SK-N-SH (cell line): ENCODE measurements around the gene CRACR2A. TPM values are rescaled to one million over a fixed set of nuclear protein-coding genes. Genes with fewer than 3 reads are reported as not detected.

ENCODE experiments used
- CTCF ChIA-PET: fragments of 300-600, 350-600 bp; formaldehyde crosslinking; extraction: SDS; loops from one replicate; lab custom pipeline; 2021; lab: Yijun Ruan, JAX
- POLR2A ChIA-PET: fragments of 350-600 bp; sonication (Branson Sonifier 250); formaldehyde crosslinking; extraction: SDS; loops from one replicate; lab custom pipeline; 2020; ENCODE audit warnings: antibody characterized with exemption, inconsistent platforms; lab: Yijun Ruan, JAX
- DNase-seq: peaks from one replicate; pipeline ENCODE4 v3.0.0; 2012
- H2AFZ ChIP-seq: fragments of 200-600 bp; sonication (generic); 2 replicates; pipeline ENCODE4 v1.8.1; 2016; ENCODE audit warnings: antibody characterized with exemption, mild to moderate bottlenecking, low read depth
- H3F3A ChIP-seq: fragments of 200-600 bp; sonication (generic); replicated peaks from 2 replicates; pipeline ENCODE3; 2016; ENCODE audit warnings: antibody characterized with exemption, mild to moderate bottlenecking; ENCODE audit not compliant: insufficient read depth
- H3K27ac ChIP-seq, 2 experiments: fragments of 200-500 bp in 1 of 2; fragments of 200-600 bp in 1 of 2; sonication (Bioruptor generic) in 1 of 2; sonication (generic), shearing (Covaris generic) in 1 of 2; 2 replicates each; pipeline versions ENCODE4 v1.5.1 to v1.6.1; 2014 to 2016; ENCODE audit warnings: low read depth in 2 of 2, inconsistent platforms in 1 of 2, low read length in 1 of 2, mild to moderate bottlenecking in 1 of 2, mixed read lengths in 1 of 2
- H3K27me3 ChIP-seq: fragments of 200-600 bp; sonication (generic), shearing (Covaris generic); 2 replicates; pipeline ENCODE4 v1.6.1; 2016; ENCODE audit warnings: mixed run types; ENCODE audit not compliant: insufficient read depth
- H3K36me3 ChIP-seq, 2 experiments: fragments of 200-500 bp in 1 of 2; fragments of 200-600 bp in 1 of 2; sonication (Bioruptor generic) in 1 of 2; sonication (generic) in 1 of 2; replicated peaks in 1 of 2; 2 replicates each; pipeline versions ENCODE3 to v1.5.1; 2014 to 2016; ENCODE audit warnings: low read length in 1 of 2, mild to moderate bottlenecking in 1 of 2; ENCODE audit not compliant: insufficient read depth in 2 of 2, control insufficient read depth in 1 of 2
- H3K4me1 ChIP-seq, 2 experiments: fragments of 200-500 bp in 1 of 2; fragments of 200-600 bp in 1 of 2; sonication (Bioruptor generic) in 1 of 2; sonication (generic), shearing (Covaris generic) in 1 of 2; 2 replicates each; pipeline versions ENCODE4 v1.5.1 to v1.6.1; 2014 to 2016; ENCODE audit warnings: low read depth in 1 of 2, low read length in 1 of 2, mixed run types in 1 of 2; ENCODE audit not compliant: insufficient read depth in 2 of 2, control insufficient read depth in 1 of 2
- H3K4me2 ChIP-seq: fragments of 200-600 bp; sonication (generic), shearing (Covaris generic); 2 replicates; pipeline ENCODE4 v1.6.1; 2017; ENCODE audit warnings: mixed run types
- H3K4me3 ChIP-seq, 2 experiments: fragments of 200-500 bp in 1 of 2; fragments of 200-600 bp in 1 of 2; sonication (Bioruptor generic) in 1 of 2; sonication (generic), shearing (Covaris generic) in 1 of 2; 2 replicates each; pipeline versions ENCODE4 v1.5.1 to v1.8.1; 2014 to 2016; ENCODE audit warnings: low read depth in 2 of 2, inconsistent platforms in 1 of 2, low read length in 1 of 2, mild to moderate bottlenecking in 1 of 2, mixed read lengths in 1 of 2, moderate library complexity in 1 of 2
- H3K79me2 ChIP-seq: fragments of 200-600 bp; sonication (generic); 2 replicates; pipeline ENCODE4 v1.8.1; 2017; ENCODE audit warnings: mild to moderate bottlenecking; ENCODE audit not compliant: insufficient read depth
- H3K9ac ChIP-seq: fragments of 200-600 bp; sonication (generic); 2 replicates; pipeline ENCODE4 v1.6.1; 2017; ENCODE audit warnings: mixed run types
- H3K9me2 ChIP-seq: fragments of 200-600 bp; sonication (generic); 2 replicates; pipeline ENCODE4 v1.6.1; 2017; ENCODE audit warnings: mixed run types
- H3K9me3 ChIP-seq: fragments of 200-600 bp; sonication (generic); 2 replicates; pipeline ENCODE4 v1.6.1; 2017; ENCODE audit warnings: mixed run types, mild to moderate bottlenecking, moderate library complexity
- H4K20me1 ChIP-seq: fragments of 200-600 bp; sonication (generic); 2 replicates; pipeline ENCODE4 v1.6.1; 2017; ENCODE audit warnings: mild to moderate bottlenecking, mixed run types; ENCODE audit not compliant: insufficient read depth
- CTCF ChIP-seq: fragments of 200-600 bp; sonication (generic); IDR thresholded peaks from 2 replicates; pipeline ENCODE4 v1.6.1; 2017; ENCODE audit warnings: antibody characterized with exemption, mild to moderate bottlenecking, moderate library complexity
- ELF1 ChIP-seq: IDR thresholded peaks from 2 replicates; pipeline ENCODE4 v1.4.0; 2012
- EZH2phosphoT487 ChIP-seq: fragments of 200-600 bp; sonication (generic); IDR thresholded peaks from 2 replicates; pipeline ENCODE4 v1.6.1; 2017; ENCODE audit warnings: low read depth, mixed run types, mild to moderate bottlenecking, antibody characterized with exemption, moderate library complexity, borderline replicate concordance
- FOXM1 ChIP-seq: IDR thresholded peaks from 2 replicates; pipeline ENCODE4 v1.4.0; 2012; ENCODE audit warnings: low read depth, mild to moderate bottlenecking
- GABPA ChIP-seq: IDR thresholded peaks from 2 replicates; pipeline ENCODE4 v1.4.0; 2012; ENCODE audit warnings: low read depth, mild to moderate bottlenecking
- IRF3 ChIP-seq: fragments of 150-350 bp; IDR thresholded peaks from 2 replicates; pipeline ENCODE4 v1.6.1; 2016; ENCODE audit warnings: mild to moderate bottlenecking, low read depth, low read length
- JUND ChIP-seq: IDR thresholded peaks from 2 replicates; pipeline ENCODE4 v1.4.0; 2012
- MAX ChIP-seq: IDR thresholded peaks from 2 replicates; pipeline ENCODE4 v1.4.0; 2012; ENCODE audit warnings: low read depth
- RAD21 ChIP-seq: IDR thresholded peaks from 2 replicates; pipeline ENCODE4 v1.6.1; 2012; ENCODE audit warnings: mild to moderate bottlenecking, low read length
- REST ChIP-seq: IDR thresholded peaks from 2 replicates; pipeline ENCODE4 v1.6.1; 2012; ENCODE audit warnings: mild to moderate bottlenecking, low read depth, low read length, moderate library complexity
- RXRA ChIP-seq: IDR thresholded peaks from 2 replicates; pipeline ENCODE4 v1.4.0; 2012; ENCODE audit warnings: low read depth, mild to moderate bottlenecking, borderline replicate concordance
- SMC3 ChIP-seq: IDR thresholded peaks from 2 replicates; pipeline ENCODE4 v1.6.1; 2012; ENCODE audit warnings: low read depth, low read length, improper control_type of control experiment
- TEAD4 ChIP-seq: IDR thresholded peaks from 2 replicates; pipeline ENCODE4 v1.4.0; 2012; ENCODE audit warnings: mild to moderate bottlenecking, borderline replicate concordance; ENCODE audit not compliant: insufficient read depth
- USF1 ChIP-seq: IDR thresholded peaks from 2 replicates; pipeline ENCODE4 v1.4.0; 2012; ENCODE audit warnings: low read depth, borderline replicate concordance
- USF2 ChIP-seq: fragments of 150-350 bp; IDR thresholded peaks from 2 replicates; pipeline ENCODE4 v1.6.1; 2017; ENCODE audit warnings: antibody characterized with exemption, low read length, low read depth, borderline replicate concordance
- WGBS: methylation state at CpG from one replicate; pipeline ENCODE4 v1.1.6; 2017; ENCODE audit warnings: low lambda C conversion rate; 5-methylcytosine and 5-hydroxymethylcytosine counted together
- polyA plus RNA-seq, 3 experiments: library from polyadenylated mRNA; depleted of rRNA; stranded (reverse); fragments of >200 nt; gene quantifications; 2 replicates each; pipeline ENCODE4 v1.2.3, GENCODE V29; 2012

CRACR2A gene
- polyA plus RNA-seq, 1 of the 3 experiments (the other 2 are of a cell fraction): 0.12 TPM

GRCh38 chr12:3655328-3655900 is 97.5 kb downstream of the CRACR2A start:
- Histone ChIP-seq H3K9me3 (no peaks in the 10 kb centered on the region), H3K9ac (no peak overlapping the region), H3K9me2 (no peaks in the 10 kb centered on the region), H3K36me3 (no peaks in the 10 kb centered on the region), H3K4me2 (no peak overlapping the region), H3K79me2 (no peaks in the 10 kb centered on the region), H3K4me1 (peaks cover 8% of the 10 kb centered on the region in 2 experiments; a peak in 1 of 4 replicates), H3F3A (no peaks in the 10 kb centered on the region), H3K27me3 (no peaks in the 10 kb centered on the region; the same call in 1 of the 2 replicates), H3K4me3 (no peak overlapping the region), H3K27ac (no peak overlapping the region), H2AFZ (no peak overlapping the region), H4K20me1 (no peaks in the 10 kb centered on the region)
- CTCF ChIA-PET: interaction anchor here (0.6 to 1.7 kb wide), 8 partner anchors 11 to 157 kb away, joined by 3 to 4 read pairs (median 3); no protein-coding TSS in a partner anchor
- DNase-seq: peak; percentile 58
- TF ChIP-seq SMC3: peak; percentile 37
- TF ChIP-seq FOXM1: no peak
- peak; percentile 41 for TF ChIP-seq RAD21
- TF ChIP-seq IRF3: no peak
- no peak for TF ChIP-seq USF2
- no peak for TF ChIP-seq EZH2phosphoT487
- peak; percentile 51 for TF ChIP-seq CTCF
- no peak for TF ChIP-seq USF1
- WGBS: 73% methylated on average over 2 of the region's 4 CpGs
- POLR2A ChIA-PET: no interaction called here

GRCh38 chr12:3651585-3652424 is 101.1 kb downstream of the CRACR2A start:
- Histone ChIP-seq H3K27me3 (no peaks in the 10 kb centered on the region; the same call in 1 of the 2 replicates), H3K9me3 (no peaks in the 10 kb centered on the region), H3K4me1 (peaks cover 8 to 10% of the 10 kb centered on the region in 2 experiments; a peak in 1 of 4 replicates), H3K36me3 (no peaks in the 10 kb centered on the region), H3K4me2 (no peak overlapping the region), H3K9ac (no peak overlapping the region), H2AFZ (no peak overlapping the region), H3K9me2 (no peaks in the 10 kb centered on the region), H3K4me3 (no peak overlapping the region), H4K20me1 (no peaks in the 10 kb centered on the region), H3F3A (no peaks in the 10 kb centered on the region), H3K27ac (no peak overlapping the region), H3K79me2 (no peaks in the 10 kb centered on the region)
- ChIA-PET CTCF (interaction anchor here (0.7 to 3.5 kb wide), 8 partner anchors 14 to 351 kb away, joined by 3 to 18 read pairs (median 4); no protein-coding TSS in a partner anchor), POLR2A (no interaction called here)
- 66% methylated on average over 6 of the region's 6 CpGs for WGBS
- peak; percentile 39 for DNase-seq
- TF ChIP-seq TEAD4 (no peak), RXRA (no peak), REST (no peak), GABPA (no peak), MAX (no peak), ELF1 (no peak), USF1 (no peak), JUND (no peak), FOXM1 (no peak)
